ENCODE measurements around the gene MAGEA9B.

- no peak for TF ChIP-seq CTCF (IDR thresholded peaks at IDR 0.05)
- TF ChIP-seq POLR2A (IDR thresholded peaks at IDR 0.05): no peak
Observed at GRCh38 chrX:149628280-149628679, 41.0 kb upstream of the MAGEA9B start.

Data from tibial nerve (tissue), 3 donors.